MM.1S (cell line): Measurements from ENCODE around the gene MRPL51.

Source experiments
- CTCF ChIP-seq: fragments of 300-600 bp; sonication (generic); IDR thresholded peaks from 2 replicates; pipeline ENCODE4 v1.5.1; 2016; ENCODE audit warnings: antibody characterized with exemption, low read length, mixed read lengths
- EZH2 ChIP-seq: fragments of 300-600 bp; sonication (generic); optimal IDR thresholded peaks from 2 replicates; pipeline ENCODE3; 2017; ENCODE audit warnings: low read depth, mild to moderate bottlenecking, antibody characterized with exemption, low read length, mixed read lengths

DNA sequence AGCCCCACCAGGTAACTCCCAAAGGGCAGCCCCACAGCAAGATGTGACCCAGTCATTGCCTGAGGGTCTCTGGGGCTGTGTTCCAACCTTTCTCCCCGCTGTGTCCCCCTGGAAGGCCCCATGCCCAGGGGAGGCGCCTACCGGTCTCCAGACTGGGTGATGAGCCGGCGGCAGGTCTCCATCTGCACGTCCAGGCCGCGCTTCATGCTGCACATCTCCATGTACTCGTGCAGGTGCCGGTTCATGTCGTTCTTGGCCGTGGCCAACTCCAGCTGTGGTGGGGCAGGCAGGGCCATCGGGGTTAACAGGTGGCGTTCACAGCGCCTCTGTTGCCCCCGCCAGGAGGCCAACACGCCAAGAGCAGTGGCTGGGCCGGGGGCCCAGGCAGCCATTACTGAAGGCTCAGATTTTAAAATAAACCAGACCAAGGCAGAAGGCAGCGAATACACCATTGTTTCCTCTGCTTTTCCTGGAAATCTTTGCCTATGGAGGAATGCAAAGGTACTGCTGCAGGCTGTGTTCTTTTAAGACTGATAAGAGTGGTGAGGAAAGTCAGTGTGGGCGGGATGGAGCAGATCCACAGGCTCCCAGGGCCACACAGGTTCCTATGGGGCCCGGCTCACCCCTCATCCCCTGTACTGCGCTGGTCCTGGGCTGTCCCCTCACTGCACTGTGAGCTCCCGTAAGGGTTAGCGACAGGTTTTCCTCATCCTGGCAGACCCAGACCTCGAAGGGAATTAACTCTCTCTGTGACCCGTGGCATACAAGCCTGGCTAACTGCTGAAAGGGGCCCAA, 48.5 kb upstream of the MRPL51 start:
- TF ChIP-seq EZH2: no peak
- no peak for TF ChIP-seq CTCF
